NCI-H1436 treated with DMSO at 0.1 percent for 48 hours (cell line): ENCODE measurements around the gene RAB25.

Experiments
- DNase-seq: peaks from one replicate; lab custom pipeline; 2025; lab: John Stamatoyannopoulos, UW

Gene RAB25

GRCh38 chr1:156118177-156118868 is 57.4 kb downstream of the RAB25 start:
- no peak for DNase-seq

- DNase-seq = no peak
Measured at GRCh38 chr1:156119503-156120209, 58.7 kb downstream of the RAB25 start.
